Kasumi-1 (cell line): ENCODE results near the gene UQCC2.
A peak's percentile ranks its signal among the peaks of the same experiment; 100 is the strongest.

Source experiments
- DNase-seq, 2 experiments: peaks; one replicate each; lab custom pipeline; 2025; lab: John Stamatoyannopoulos, UW

Gene UQCC2

GRCh38 chr6:33707771-33708170, 3.7 kb downstream of the UQCC2 start:
- DNase-seq: no peak

DNA sequence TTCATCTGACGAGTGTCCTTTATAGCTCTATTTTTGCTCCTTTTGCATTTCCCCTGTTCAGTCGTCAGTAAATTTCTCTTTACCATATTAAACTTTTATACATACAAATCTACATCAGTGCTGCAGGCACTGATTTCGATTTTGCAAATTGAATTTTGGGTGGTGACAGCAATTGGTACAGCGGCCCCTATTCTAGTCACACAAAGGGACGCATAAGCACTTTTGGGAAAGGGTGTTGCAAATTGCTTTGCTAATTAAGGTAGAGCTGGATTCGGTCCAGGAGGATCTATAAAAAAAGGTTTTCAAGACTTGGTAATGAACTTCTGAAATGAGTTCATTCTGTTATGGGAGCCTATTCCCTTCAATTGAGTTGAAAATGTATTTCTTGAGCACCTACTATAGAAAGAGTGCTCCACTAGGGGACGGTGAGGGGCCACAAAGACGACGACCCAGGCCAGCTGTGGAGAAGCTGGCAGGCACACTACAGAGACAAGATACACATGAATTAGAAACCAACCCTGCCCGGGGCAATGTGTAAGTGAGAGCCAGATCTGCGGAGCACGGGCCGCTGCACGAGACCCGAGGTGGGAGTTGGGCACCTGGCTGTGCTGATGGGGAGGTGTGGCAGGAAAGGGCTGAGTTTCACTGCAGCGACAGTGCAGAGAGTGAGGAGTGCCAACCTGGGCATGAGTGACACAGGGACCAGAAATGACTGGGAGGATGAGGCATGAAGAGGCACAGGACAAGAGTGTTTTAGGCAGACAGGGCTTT, 5.4 kb downstream of the UQCC2 start:
- no peak for DNase-seq

DNA sequence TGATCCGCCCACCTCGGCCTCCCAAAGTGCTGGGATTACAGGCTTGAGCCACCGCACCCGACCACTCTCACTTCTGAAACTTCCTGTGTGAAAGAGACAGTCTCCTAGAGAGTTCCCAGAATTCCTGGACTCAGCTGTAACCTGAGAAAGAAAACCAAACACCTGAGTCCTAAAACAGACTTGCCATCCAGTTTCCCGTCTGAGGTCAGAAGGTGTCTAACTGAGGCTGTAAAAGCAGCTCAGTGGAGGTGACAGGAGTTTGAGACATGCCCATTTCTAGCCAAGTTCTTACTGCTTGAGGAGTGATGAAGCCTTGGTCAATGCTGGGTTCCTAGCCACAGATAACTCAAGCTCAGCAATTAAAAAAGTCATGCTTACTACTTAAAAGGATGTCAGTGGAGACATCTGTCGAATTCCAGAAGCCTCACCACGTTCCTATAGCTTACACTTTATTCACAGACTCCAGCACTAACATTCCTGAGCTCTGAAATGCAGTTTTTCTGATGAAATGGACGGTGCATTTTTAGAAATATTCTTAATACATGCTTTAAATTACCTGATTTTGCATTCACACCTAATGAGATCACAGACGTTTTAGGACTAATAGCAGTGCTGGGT, 6.1 kb downstream of the UQCC2 start:
- DNase-seq: no peak

DNA sequence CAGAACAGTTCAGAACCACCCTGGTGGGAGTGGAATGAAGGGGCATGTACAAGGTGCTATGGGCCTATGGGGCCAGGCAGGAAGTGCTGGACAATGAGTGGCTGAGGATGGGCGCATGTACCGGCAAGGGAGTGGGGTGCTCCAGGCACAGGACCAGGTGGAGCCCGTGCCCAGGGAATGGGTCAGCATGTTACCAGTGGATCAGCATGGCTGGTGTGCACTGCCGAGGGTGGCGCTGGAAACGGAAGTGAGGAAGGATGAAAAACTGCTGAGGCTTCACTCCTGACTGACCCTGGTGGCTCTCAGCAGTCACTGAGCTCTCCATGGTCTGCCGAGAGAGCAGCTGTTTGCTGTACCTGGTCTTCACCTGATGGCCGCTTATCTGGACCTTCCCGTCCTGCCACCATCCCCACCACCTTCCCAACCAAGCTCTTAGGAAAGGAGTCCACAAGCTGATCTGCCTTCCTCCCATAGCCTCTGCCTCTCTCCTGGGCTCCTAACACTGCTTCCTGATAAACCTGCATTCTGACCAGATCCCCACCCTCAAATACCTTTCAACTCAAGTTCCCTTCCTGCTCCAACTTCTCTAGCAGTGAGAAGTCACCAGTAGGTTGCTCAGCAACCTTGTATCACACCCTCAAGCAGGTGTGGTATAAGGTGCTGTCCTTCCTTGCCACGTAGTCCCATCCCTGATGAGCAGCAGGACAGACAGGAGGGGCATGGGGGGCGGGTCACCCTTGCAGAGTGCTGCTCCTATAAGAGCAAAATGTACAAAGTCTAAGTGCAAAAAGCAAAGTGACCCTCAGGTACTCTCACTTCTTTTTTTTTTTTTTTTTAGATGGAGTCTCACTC, 7.1 kb downstream of the UQCC2 start:
- no peak for DNase-seq

DNA sequence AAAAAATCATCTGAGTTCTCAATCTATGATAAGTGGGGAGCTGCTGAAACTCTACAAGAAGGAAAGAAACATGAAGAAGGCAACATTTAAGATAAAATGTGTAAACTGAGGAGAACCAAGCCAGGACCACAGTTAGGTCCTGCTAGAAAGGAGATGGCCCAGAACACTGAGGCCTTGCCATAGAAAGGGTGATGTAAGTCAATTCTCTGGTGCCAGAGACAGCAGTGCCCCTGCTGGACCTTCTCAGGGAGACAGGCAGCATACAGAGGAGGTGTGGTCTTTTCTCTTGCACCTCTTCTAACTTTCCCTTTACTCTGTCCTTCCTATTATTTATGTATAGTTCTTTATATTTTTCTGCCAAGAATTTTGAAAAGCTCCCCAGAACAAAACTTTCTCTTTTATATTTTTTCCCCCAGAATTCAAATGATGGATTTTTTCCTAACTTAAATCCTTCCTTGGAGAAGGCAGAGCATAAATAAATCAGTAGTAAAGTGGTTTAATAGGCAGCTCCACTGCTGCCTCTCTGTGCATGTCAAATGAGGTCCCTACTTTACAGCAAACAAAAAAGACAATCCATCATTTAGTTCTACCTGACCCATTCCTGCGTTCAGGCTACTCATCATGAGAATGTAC, 9.0 kb downstream of the UQCC2 start:
- peak; percentile 62 to 64 for DNase-seq

- DNase-seq: peak; percentile 74 to 83
Observed at GRCh38 chr6:33700391-33701050, 11.0 kb downstream of the UQCC2 start.

DNA sequence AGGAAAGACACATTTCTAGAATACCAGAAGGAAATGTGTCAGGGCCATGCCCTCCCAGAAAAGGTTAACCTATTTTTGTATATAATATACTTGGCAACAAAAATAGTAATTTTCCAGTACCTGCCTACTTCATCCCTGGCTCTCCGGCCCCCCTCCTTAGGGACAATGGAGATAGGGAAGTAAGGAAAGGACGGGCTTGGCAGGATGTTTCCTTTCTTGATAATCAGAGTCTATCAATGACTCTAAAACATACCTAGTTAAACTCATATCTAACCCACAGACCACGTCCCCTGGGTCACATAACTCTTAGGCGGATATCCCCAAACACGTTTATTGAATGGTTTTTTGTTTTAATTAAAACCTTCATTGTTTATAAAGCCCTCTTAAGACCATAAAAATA, 11.8 kb downstream of the UQCC2 start:
- no peak for DNase-seq

DNA sequence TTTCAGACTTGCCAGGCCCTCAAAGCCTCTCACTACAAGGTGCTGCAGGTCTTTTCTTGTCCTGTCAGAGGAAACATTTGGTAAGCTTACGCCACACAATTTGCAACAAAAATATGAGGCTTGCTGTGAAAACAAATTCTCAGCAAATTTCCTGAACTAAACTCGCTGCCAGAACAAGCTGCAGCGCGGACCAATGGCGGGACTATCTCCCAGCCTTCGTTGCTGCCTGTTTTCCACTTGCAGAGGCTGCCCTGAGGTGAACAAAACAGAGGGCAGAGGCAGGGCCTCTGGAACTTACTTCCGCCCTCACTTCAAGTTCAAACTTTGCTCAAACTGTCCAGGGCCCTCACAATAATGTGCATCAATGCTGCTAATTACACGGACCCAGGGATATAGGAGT, 12.4 kb downstream of the UQCC2 start:
- no peak for DNase-seq

DNA sequence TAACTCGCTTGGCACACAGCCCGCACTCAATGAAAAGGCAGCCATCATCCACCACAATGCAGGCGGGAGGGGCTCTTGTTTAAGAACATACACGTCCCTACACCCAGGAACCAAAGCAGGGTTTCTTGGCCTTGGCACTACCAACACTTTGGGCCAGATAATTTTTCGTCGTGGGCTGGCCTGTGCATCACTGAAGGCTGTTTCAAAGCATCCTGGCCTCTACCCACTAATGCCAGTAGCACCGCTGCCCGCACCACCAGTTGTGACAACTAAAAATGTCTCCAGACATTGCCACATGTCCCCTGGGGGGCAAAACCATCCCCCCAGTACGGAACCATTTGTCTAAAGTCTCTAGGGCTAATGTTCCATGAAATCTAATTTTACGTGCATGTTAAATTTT, 13.0 kb downstream of the UQCC2 start:
- DNase-seq: no peak

DNA sequence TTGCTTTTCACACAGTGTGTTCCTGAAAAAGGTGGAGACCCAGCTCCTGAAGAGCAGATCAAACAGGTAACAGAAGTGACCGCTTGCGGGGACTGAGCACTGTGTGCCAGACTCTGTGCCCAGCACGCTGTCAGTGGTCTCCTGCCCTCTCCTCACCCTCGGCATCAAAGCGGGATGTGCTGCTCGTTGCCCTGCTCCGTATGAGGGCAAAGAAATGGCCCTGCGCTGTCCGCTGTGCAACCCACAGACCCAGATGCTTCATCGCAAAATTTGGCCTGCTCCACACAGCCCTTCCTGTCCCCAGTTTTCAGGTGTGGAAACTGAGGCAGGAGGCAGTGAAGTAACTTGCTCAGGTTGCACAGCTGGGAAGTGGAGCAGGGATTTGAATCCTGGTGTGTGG, 13.7 kb downstream of the UQCC2 start:
- DNase-seq: no peak

DNA sequence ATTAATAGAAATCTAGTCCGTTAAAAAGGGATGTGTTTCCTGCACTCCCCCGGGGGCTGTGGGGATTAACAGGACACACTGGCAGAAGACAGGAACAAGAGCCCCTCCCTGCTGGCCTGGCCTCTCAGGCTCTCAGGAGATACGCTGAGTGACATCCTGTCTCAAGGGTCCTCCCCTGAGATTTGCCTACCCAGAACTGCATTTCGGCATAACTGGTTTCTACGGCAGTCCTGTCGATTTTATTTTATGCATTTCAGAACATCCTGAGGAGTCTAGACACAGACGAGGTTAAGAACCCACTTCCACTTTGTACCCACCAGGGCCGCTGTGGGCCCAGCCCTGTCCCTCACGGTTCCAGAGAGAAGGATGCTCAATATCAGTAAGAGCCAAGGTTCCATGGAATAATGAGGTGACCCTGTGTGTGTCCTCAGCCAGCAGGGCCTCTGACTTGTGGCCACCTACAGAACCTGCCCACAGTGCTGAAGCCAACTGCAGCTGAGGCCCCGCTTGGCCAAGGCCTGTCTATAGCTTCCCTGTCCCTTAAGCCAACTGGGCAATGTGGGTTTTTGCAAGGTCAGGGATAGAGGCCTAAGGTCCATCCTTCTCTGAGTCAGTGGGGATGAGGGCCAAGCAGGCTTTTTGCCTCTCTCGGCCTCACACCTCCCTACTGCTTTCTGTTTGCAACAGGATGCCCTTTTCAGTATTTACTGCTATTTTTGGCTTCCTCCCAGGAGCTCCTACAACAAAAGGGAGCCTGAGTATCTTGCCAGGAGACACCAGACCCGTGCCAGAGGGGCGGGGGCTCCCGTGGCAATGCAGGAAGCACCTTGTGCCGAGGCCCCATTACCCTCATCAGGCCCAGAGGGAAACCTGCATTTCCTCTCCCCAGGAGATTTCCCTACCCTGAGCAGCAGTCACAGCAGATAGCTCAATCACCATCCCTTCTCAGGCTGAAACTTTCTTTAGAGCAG, 14.7 kb downstream of the UQCC2 start:
- peak; percentile 13 to 37 for DNase-seq

GRCh38 chr6:33696076-33696475, 15.4 kb downstream of the UQCC2 start:
- no peak for DNase-seq

DNA sequence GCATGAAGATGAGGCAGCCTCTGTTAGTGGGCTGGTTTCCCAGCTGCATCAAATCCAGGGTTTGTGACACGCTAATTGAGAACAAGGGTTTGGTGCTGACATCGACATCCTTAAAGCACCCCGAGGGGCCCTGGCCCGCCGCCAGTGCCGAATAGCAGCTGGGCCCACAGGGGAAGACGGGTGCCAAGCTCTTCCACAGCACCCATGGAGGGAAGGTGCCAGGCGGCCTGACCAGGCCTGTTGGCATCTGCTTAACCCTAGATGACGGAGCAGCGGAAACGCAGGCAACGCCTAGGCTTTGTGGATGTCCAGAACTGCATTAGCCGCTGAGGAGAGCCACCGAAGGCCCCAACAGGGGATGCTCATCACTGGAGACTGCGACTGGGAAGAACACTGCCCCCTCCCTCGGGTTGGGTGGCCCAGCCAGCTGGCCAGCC, 16.0 kb downstream of the UQCC2 start:
- no peak for DNase-seq

DNA sequence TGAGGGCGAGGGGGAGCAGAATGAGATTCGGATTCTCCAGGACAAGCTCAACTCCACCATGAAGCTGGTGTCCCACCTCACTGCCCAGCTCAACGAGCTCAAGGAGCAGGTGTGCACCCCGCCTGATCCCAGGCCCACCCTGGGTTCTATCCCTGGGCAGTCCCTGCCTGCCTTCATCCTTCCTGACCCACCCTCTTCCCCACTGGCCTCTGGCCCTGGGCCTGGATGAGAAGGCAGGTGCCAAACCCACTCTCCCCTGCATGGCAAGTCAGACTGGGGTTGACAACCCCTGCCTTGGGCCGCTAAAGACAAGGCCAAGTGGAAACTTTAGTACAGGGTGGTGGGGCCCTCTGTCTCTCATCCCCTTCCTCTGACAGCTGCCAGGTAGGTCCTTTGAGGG, 16.5 kb downstream of the UQCC2 start:
- no peak for DNase-seq

DNA sequence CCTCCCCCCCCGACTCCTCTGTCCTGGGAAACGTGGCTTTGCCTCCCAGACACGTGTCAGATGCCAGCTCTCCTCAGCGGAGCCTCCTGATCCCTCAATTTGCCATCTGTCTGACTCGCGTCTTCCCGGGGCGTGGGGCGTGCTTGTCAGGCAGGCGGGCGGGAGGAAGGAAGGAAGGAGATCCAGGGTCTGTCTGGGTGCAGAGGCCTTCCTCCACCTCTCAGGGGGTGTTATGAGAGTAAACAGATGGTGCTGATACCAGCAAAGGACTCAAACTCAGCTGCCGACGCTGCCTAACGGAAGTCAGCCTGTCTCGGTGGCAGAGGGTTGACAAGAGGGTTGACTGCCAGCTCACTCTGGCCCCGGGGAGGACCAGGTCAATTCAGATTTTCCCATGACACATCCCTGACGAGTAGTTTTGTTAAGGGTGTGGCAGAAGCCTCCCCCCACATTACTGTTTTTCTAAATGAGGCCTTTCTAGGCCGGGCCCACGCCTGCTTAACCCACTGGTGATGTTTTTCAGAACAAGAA, 17.0 kb downstream of the UQCC2 start:
- DNase-seq: peak; percentile 58 to 81

- DNase-seq: peak in 1 of 2 experiments; percentile 10
Observed at GRCh38 chr6:33693186-33694105, 18.1 kb downstream of the UQCC2 start.

GRCh38 chr6:33692760-33693158, 18.7 kb downstream of the UQCC2 start:
- DNase-seq: peak; percentile 84 to 85

GRCh38 chr6:33692078-33692759, 19.3 kb downstream of the UQCC2 start:
- DNase-seq: no peak
